Tongue (tissue), 2 donors: ENCODE measurements around the gene TTC33. TPM values are rescaled to one million over a fixed set of nuclear protein-coding genes. Genes with fewer than 3 reads are reported as not detected.
"Not testable (repeated sequence)": the region's sequence is repeated elsewhere in the genome, so short reads cannot be mapped to it uniquely, and the experiment has no call there.

Experiments
- DNase-seq: peaks from one replicate; pipeline ENCODE4 v3.0.0-alpha.2; 2015
- total RNA-seq: library from RNA; depleted of rRNA; stranded (reverse); fragments of >200 nt; gene quantifications from one replicate; pipeline ENCODE4 v1.2.3, GENCODE V29; 2014

Gene TTC33
- total RNA-seq, 1 donor from 2014 or later: 43.8 TPM

GRCh38 chr5:40652441-40653220, 103.1 kb downstream of the TTC33 start:
- no peak for DNase-seq

GRCh38 chr5:40651201-40651600, 104.6 kb downstream of the TTC33 start:
- DNase-seq: no peak

- no peak for DNase-seq
These were observed 106.2 kb downstream of the TTC33 start for GRCh38 chr5:40649463-40650030.

GRCh38 chr5:40648150-40648549, 107.6 kb downstream of the TTC33 start:
- DNase-seq: no peak

GRCh38 chr5:40646266-40646665, 109.5 kb downstream of the TTC33 start:
- no peak for DNase-seq

- not testable (repeated sequence) for DNase-seq
These were observed 116.2 kb downstream of the TTC33 start for GRCh38 chr5:40639531-40639930.

GRCh38 chr5:40634593-40634992, 121.2 kb downstream of the TTC33 start:
- DNase-seq: no peak

GRCh38 chr5:40634154-40634553, 121.6 kb downstream of the TTC33 start:
- no peak for DNase-seq

GRCh38 chr5:40631236-40631635, 124.5 kb downstream of the TTC33 start:
- no peak for DNase-seq

GRCh38 chr5:40630126-40630525, 125.6 kb downstream of the TTC33 start:
- no peak for DNase-seq

GRCh38 chr5:40628407-40628806, 127.4 kb downstream of the TTC33 start:
- DNase-seq: no peak

- DNase-seq: no peak
These were observed 128.1 kb downstream of the TTC33 start for GRCh38 chr5:40627706-40628105.

- DNase-seq: no peak
These were observed 129.0 kb downstream of the TTC33 start for GRCh38 chr5:40626801-40627200.

GRCh38 chr5:40623480-40624420, 132.0 kb downstream of the TTC33 start:
- no peak for DNase-seq

GRCh38 chr5:40622463-40623252, 133.1 kb downstream of the TTC33 start:
- DNase-seq: no peak

- DNase-seq: no peak
These were observed 136.3 kb downstream of the TTC33 start for GRCh38 chr5:40619421-40619820.

- peak; percentile 35 for DNase-seq
These were observed 136.8 kb downstream of the TTC33 start for GRCh38 chr5:40618926-40619325.

- no peak for DNase-seq
These were observed 139.0 kb downstream of the TTC33 start for GRCh38 chr5:40616781-40617180.

GRCh38 chr5:40615586-40616170, 140.1 kb downstream of the TTC33 start:
- DNase-seq: no peak

GRCh38 chr5:40614923-40615585, 140.7 kb downstream of the TTC33 start:
- no peak for DNase-seq

GRCh38 chr5:40614466-40614865, 141.3 kb downstream of the TTC33 start:
- DNase-seq: no peak
